Caco-2 (cell line): ENCODE results near the gene SPINK8. TPM values are rescaled to one million over a fixed set of nuclear protein-coding genes. Genes with fewer than 3 reads are reported as not detected.

Experiments
- BruUV-seq: library from RNA; stranded (reverse); fragments of 400-500 nt; replicated peaks from 2 replicates; lab custom pipeline; 2021; lab: Mats Ljungman, UMichigan
- CTCF ChIA-PET: fragments of 300-600 bp; sonication (Branson Sonifier 250); formaldehyde crosslinking; loops from one replicate; lab custom pipeline; 2022; ENCODE audit warnings: antibody characterized with exemption; lab: Charles Lee
- POLR2A ChIA-PET: fragments of 300-600 bp; sonication (Branson Sonifier 250); formaldehyde crosslinking; loops from one replicate; lab custom pipeline; 2022; ENCODE audit warnings: antibody characterized with exemption; lab: Charles Lee
- DNase-seq, 2 experiments: peaks; one replicate each; pipeline versions ENCODE4 v3.0.0 to v3.0.0-alpha.2; 2020 to 2022
- H3K27me3 ChIP-seq: replicated peaks from 2 replicates; pipeline ENCODE4 v1.6.0; 2011; ENCODE audit warnings: low read length; ENCODE audit not compliant: control insufficient read depth, insufficient read depth
- H3K36me3 ChIP-seq: 2 replicates; pipeline ENCODE4 v1.5.1; 2011; ENCODE audit warnings: low read length; ENCODE audit not compliant: control insufficient read depth, insufficient read depth
- H3K4me1 ChIP-seq: fragments of 250-450 bp; sonication (Bioruptor Pico); 2 replicates; pipeline ENCODE4 v1.5.1; 2020; ENCODE audit warnings: mild to moderate bottlenecking
- H3K4me3 ChIP-seq: 2 replicates; pipeline ENCODE4 v1.5.1; 2011; ENCODE audit warnings: low read depth, mild to moderate bottlenecking, control low read depth, low read length
- H3K9me3 ChIP-seq: fragments of 250-450 bp; sonication (Bioruptor Pico); 2 replicates; pipeline ENCODE4 v1.5.1; 2020; ENCODE audit warnings: mild to moderate bottlenecking, moderate library complexity
- H3K27ac Mint-ChIP-seq: one replicate; pipeline ENCODE4 v1.8.0; 2022; ENCODE audit warnings: mixed read lengths; ENCODE audit not compliant: unreplicated experiment
- H3K27me3 Mint-ChIP-seq: one replicate; pipeline ENCODE4 v1.8.0; 2022; ENCODE audit warnings: mixed read lengths; ENCODE audit not compliant: insufficient read depth, unreplicated experiment
- H3K36me3 Mint-ChIP-seq: one replicate; pipeline ENCODE4 v1.8.0; 2022; ENCODE audit warnings: mild to moderate bottlenecking, mixed read lengths; ENCODE audit not compliant: insufficient read depth, unreplicated experiment
- H3K4me1 Mint-ChIP-seq: one replicate; pipeline ENCODE4 v1.8.0; 2022; ENCODE audit warnings: low read depth, mixed read lengths; ENCODE audit not compliant: unreplicated experiment
- H3K4me3 Mint-ChIP-seq: one replicate; pipeline ENCODE4 v1.8.0; 2022; ENCODE audit warnings: mild to moderate bottlenecking, moderate library complexity, mixed read lengths; ENCODE audit not compliant: unreplicated experiment
- H3K9me3 Mint-ChIP-seq: one replicate; pipeline ENCODE4 v1.8.0; 2022; ENCODE audit warnings: mixed read lengths; ENCODE audit not compliant: unreplicated experiment
- intact Hi-C: fragments of 100-400 bp; cut with micrococcal nuclease; formaldehyde crosslinking; loops from one replicate; pipeline ENCODE4 v1.10.0; 2022; ENCODE audit not compliant: unreplicated experiment
- total RNA-seq: library from RNA; stranded (reverse); gene quantifications from 2 replicates; pipeline ENCODE4 v1.2.3, GENCODE V29; 2022
- TF ChIP-seq, protein P1 (sequence below), 2 experiments: fragments of 200-600 bp in 1 of 2; IDR thresholded peaks; 1 replicate in 1 of 2; 2 replicates in 1 of 2; pipeline versions ENCODE4 v1.5.1 to v1.8.0; 2011 to 2022; ENCODE audit warnings: antibody characterized with exemption in 1 of 2, control low read depth in 1 of 2, inconsistent platforms in 1 of 2, low read depth in 1 of 2, low read length in 1 of 2, mild to moderate bottlenecking in 1 of 2, moderate library complexity in 1 of 2; ENCODE audit not compliant: insufficient read depth in 1 of 2, severe bottlenecking in 1 of 2, unreplicated experiment in 1 of 2

The SPINK8 gene
- total RNA-seq, 1 experiment from 2014 or later: not detected

- BruUV-seq: no TSS peak
- POLR2A ChIA-PET: no interaction called here
- Mint-ChIP-seq H3K4me1 (peaks cover 3% of the 10 kb centered on the region), H3K9me3 (no peaks in the 10 kb centered on the region), H3K4me3 (no peak overlapping the region), H3K27ac (no peak overlapping the region), H3K36me3 (peaks cover 36% of the 10 kb centered on the region), H3K27me3 (no peaks in the 10 kb centered on the region)
- intact Hi-C loops: no loop called here
- DNase-seq: no peak
- Histone ChIP-seq H3K9me3 (no peaks in the 10 kb centered on the region), H3K36me3 (peaks cover 2% of the 10 kb centered on the region), H3K4me3 (no peak overlapping the region), H3K27me3 (no peaks in the 10 kb centered on the region), H3K4me1 (no peaks in the 10 kb centered on the region)
- CTCF ChIA-PET: interaction anchor here (0.5 kb wide), 1 partner anchor 602 kb away, joined by 5 read pairs; no protein-coding TSS in a partner anchor
- TF ChIP-seq, protein P1, sequence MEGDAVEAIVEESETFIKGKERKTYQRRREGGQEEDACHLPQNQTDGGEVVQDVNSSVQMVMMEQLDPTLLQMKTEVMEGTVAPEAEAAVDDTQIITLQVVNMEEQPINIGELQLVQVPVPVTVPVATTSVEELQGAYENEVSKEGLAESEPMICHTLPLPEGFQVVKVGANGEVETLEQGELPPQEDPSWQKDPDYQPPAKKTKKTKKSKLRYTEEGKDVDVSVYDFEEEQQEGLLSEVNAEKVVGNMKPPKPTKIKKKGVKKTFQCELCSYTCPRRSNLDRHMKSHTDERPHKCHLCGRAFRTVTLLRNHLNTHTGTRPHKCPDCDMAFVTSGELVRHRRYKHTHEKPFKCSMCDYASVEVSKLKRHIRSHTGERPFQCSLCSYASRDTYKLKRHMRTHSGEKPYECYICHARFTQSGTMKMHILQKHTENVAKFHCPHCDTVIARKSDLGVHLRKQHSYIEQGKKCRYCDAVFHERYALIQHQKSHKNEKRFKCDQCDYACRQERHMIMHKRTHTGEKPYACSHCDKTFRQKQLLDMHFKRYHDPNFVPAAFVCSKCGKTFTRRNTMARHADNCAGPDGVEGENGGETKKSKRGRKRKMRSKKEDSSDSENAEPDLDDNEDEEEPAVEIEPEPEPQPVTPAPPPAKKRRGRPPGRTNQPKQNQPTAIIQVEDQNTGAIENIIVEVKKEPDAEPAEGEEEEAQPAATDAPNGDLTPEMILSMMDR (IDR thresholded peaks at IDR 0.05; ENCODE audit: insufficient read depth in 1 of 2, low read depth in 1 of 2, low read length in 1 of 2, severe bottlenecking in 1 of 2, unreplicated experiment in 1 of 2): no peak
These were observed 38.7 kb downstream of the SPINK8 start for GRCh38 chr3:48294611-48295263.

GRCh38 chr3:48289659-48290058 is 43.8 kb downstream of the SPINK8 start:
- TF ChIP-seq, protein P1 (IDR thresholded peaks at IDR 0.05; ENCODE audit: insufficient read depth in 1 of 2, low read depth in 1 of 2, low read length in 1 of 2, severe bottlenecking in 1 of 2, unreplicated experiment in 1 of 2): no peak
- Mint-ChIP-seq H3K27ac (no peak overlapping the region), H3K4me3 (no peak overlapping the region), H3K9me3 (no peaks in the 10 kb centered on the region), H3K36me3 (peaks cover 12% of the 10 kb centered on the region), H3K4me1 (no peaks in the 10 kb centered on the region), H3K27me3 (no peaks in the 10 kb centered on the region)
- BruUV-seq: no TSS peak
- Histone ChIP-seq H3K36me3 (peaks cover 2% of the 10 kb centered on the region; the same call in 1 of the 2 replicates), H3K27me3 (no peaks in the 10 kb centered on the region), H3K9me3 (no peaks in the 10 kb centered on the region), H3K4me1 (no peaks in the 10 kb centered on the region), H3K4me3 (no peak overlapping the region)
- POLR2A ChIA-PET: no interaction called here
- no peak for DNase-seq
- CTCF ChIA-PET: interaction anchor here (1.4 kb wide), 1 partner anchor 150 kb away, joined by 4 read pairs; the partner anchor contains the start of gene CCDC51
- intact Hi-C loops: no loop called here

DNA sequence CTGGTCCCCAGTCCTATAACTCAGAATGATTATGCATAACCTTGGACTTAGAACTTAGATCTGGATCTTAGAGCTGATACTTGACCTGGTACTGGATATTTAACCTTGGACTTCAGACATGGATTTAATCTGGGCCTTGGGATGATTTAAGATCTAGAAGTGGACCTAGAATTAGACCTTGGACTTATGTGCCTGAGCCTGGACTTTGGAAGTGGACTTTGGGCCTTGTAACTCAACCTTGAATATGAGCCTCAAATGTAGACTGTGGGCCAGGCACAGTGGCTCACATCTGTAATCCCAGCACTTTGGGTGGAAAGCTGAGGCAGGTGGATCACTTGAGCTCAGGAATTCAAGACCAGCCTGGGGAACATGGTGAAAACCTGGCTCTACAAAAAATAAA is 46.4 kb downstream of the SPINK8 start:
- ChIA-PET POLR2A (interaction anchor here (0.6 kb wide), 1 partner anchor 155 kb away, joined by 7 read pairs; no protein-coding TSS in a partner anchor), CTCF (interaction anchor here (1.4 kb wide), 1 partner anchor 149 kb away, joined by 4 read pairs; no protein-coding TSS in a partner anchor)
- DNase-seq: no peak
- no peaks in the 10 kb centered on the region for H3K9me3 Mint-ChIP-seq
- peaks cover 6% of the 10 kb centered on the region for H3K36me3 Mint-ChIP-seq
- intact Hi-C loops: no loop called here
- no peaks in the 10 kb centered on the region for H3K4me1 Mint-ChIP-seq
- H3K4me3 Mint-ChIP-seq: no peak overlapping the region
- BruUV-seq: no TSS peak
- Histone ChIP-seq H3K36me3 (no peaks in the 10 kb centered on the region), H3K9me3 (no peaks in the 10 kb centered on the region), H3K4me3 (no peak overlapping the region), H3K4me1 (no peaks in the 10 kb centered on the region), H3K27me3 (no peaks in the 10 kb centered on the region)
- TF ChIP-seq, protein P1 (IDR thresholded peaks at IDR 0.05; ENCODE audit: insufficient read depth in 1 of 2, low read depth in 1 of 2, low read length in 1 of 2, severe bottlenecking in 1 of 2, unreplicated experiment in 1 of 2): no peak
- no peaks in the 10 kb centered on the region for H3K27me3 Mint-ChIP-seq
- H3K27ac Mint-ChIP-seq: no peak overlapping the region
